ENCODE results near the gene GALNT7. TPM values are rescaled to one million over a fixed set of nuclear protein-coding genes. Genes with fewer than 3 reads are reported as not detected.

Gene GALNT7
- total RNA-seq, 4 donors from 2014 or later = 31.4 to 124 (median 105) TPM

DNA sequence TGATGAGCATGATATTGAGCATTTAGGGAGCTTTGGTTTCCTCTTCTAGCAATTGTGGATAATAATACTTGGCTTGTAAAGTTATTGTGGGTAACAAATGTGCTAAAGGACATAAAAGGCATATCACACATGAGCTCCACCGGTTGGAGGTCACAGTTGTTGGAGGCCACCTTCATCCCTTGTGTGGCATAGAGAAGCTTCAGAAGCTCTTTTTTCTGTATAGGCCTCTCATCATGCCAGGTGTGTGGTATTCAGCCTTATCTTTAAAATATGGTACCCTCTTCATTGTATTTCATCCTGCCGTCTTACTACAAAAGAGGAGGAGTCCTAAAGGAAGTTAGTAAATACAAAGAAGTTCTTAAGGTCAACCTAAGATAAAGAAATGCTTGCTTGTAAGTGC, 99.1 kb downstream of the GALNT7 start:
- in situ Hi-C loops (cut with MboI; ENCODE audit: low pct_ligation_motif_present in 1 of 4, low pct_unique_long_range_greater_than_20kb in 1 of 4, low sequenced_read_pairs in 3 of 4) = loop anchor here in 1 of 4 donors (25.0 kb wide), 1 partner anchor 255 kb away; no protein-coding TSS in a partner anchor

DNA sequence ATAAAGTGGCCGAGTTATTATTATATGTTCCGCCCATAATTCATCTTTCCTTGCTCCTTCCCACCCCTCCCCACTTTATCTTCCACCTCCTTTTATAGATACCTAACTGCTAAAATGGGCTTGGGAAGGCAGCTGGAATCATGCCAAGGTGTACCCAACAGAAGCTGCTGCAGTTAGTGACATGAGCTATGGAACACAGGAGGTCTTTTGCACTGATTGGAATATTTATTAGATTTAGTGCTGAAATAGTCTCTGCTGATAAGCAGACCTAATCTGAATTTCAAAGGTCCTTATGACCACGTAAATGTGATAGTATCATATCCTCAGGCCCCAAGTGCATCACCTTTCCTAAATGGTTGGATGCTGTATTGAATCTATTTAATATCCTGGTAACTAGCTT, 100.7 kb downstream of the GALNT7 start:
- WGBS, 2 donors (ENCODE audit: low coverage in 1 of 2) = 96 to 100% methylated on average over 3 of the region's 3 CpGs

More for the DNA sequence above, 99.1 kb downstream of the GALNT7 start:
- no peaks in the 10 kb centered on the region for H3K36me3 ChIP-seq
- TF ChIP-seq EP300 (IDR thresholded peaks at IDR 0.05; ENCODE audit: low read depth) (no peak), POLR2A (IDR thresholded peaks at IDR 0.05) (no peak), POLR2AphosphoS5 (IDR thresholded peaks at IDR 0.05) (no peak)
- TF ChIP-seq, protein P1, sequence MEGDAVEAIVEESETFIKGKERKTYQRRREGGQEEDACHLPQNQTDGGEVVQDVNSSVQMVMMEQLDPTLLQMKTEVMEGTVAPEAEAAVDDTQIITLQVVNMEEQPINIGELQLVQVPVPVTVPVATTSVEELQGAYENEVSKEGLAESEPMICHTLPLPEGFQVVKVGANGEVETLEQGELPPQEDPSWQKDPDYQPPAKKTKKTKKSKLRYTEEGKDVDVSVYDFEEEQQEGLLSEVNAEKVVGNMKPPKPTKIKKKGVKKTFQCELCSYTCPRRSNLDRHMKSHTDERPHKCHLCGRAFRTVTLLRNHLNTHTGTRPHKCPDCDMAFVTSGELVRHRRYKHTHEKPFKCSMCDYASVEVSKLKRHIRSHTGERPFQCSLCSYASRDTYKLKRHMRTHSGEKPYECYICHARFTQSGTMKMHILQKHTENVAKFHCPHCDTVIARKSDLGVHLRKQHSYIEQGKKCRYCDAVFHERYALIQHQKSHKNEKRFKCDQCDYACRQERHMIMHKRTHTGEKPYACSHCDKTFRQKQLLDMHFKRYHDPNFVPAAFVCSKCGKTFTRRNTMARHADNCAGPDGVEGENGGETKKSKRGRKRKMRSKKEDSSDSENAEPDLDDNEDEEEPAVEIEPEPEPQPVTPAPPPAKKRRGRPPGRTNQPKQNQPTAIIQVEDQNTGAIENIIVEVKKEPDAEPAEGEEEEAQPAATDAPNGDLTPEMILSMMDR (IDR thresholded peaks at IDR 0.05) = no peak
- no peak overlapping the region for H3K27ac ChIP-seq
- no peak overlapping the region for H3K4me3 ChIP-seq
- intact Hi-C loops (cut with DNase I; ENCODE audit: low total_unique reads) = no loop called here
- DNase-seq = no peak
- H3K27me3 ChIP-seq = no peaks in the 10 kb centered on the region
- peaks cover 0 to 34% (median 12%) of the 10 kb centered on the region in 4 donors for H3K4me1 ChIP-seq
- WGBS, 2 donors (ENCODE audit: low coverage in 1 of 2) = 87 to 88% methylated on average over 2 of the region's 2 CpGs
- no peaks in the 10 kb centered on the region for H3K9me3 ChIP-seq

DNA sequence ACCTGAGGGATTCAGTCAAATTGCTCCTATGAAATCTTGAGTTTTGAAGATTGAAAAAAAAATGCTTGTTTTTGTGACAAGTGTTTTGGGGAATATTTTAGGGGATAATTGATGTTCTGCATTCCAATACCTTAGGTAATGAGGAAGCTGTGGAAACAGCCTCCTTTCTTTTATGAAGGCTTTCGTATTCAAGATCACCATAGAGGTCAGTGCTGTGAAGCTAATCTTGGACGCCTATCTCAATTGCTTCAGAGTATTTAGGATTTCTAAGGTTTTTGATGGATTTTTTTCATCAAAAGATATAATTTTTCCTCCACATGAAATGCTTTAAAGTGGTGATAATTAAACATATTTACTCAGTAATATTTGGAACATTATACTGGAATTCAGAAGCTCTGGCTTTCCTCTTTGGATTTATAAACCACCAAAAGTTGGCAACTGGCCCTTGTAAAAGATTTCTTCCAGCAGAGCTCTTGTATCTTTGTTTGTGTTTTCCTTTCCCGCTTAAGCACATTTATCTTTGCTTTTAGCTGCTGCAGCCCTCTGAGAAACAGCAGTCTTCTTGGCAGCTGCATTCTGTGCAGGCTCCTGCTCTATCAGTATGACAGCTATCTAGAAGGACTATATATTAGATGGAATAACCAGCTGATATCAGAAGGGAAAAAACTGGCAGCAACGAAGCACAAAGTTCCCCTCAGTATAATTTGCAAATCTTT, 101.9 kb downstream of the GALNT7 start:
- intact Hi-C loops (cut with DNase I; ENCODE audit: low total_unique reads) = no loop called here
- TF ChIP-seq POLR2A (IDR thresholded peaks at IDR 0.05) (no peak), POLR2AphosphoS5 (IDR thresholded peaks at IDR 0.05) (no peak), EP300 (IDR thresholded peaks at IDR 0.05; ENCODE audit: low read depth) (no peak)
- TF ChIP-seq, protein P1 (IDR thresholded peaks at IDR 0.05) = no peak
- no peak for DNase-seq
- no peaks in the 10 kb centered on the region for H3K9me3 ChIP-seq
- 50 to 51% methylated on average over 3 to 4 of the region's 4 CpGs for WGBS, 2 donors (ENCODE audit: low coverage in 1 of 2)
- H3K4me3 ChIP-seq = no peak overlapping the region
- peaks cover 0 to 15% (median 9%) of the 10 kb centered on the region in 4 donors for H3K4me1 ChIP-seq
- no peak overlapping the region for H3K27ac ChIP-seq
- no peaks in the 10 kb centered on the region for H3K27me3 ChIP-seq
- H3K36me3 ChIP-seq = no peaks in the 10 kb centered on the region
- in situ Hi-C loops (cut with MboI; ENCODE audit: low pct_ligation_motif_present in 1 of 4, low pct_unique_long_range_greater_than_20kb in 1 of 4, low sequenced_read_pairs in 3 of 4) = loop anchor here in 1 of 4 donors (25.0 kb wide), 1 partner anchor 258 kb away; no protein-coding TSS in a partner anchor

More for the DNA sequence above, 100.7 kb downstream of the GALNT7 start:
- H3K4me1 ChIP-seq = peaks cover 0 to 25% (median 12%) of the 10 kb centered on the region in 4 donors
- H3K4me3 ChIP-seq = no peak overlapping the region
- intact Hi-C loops (cut with DNase I; ENCODE audit: low total_unique reads) (no loop called here), in situ Hi-C loops (cut with MboI; ENCODE audit: low pct_ligation_motif_present in 1 of 4, low pct_unique_long_range_greater_than_20kb in 1 of 4, low sequenced_read_pairs in 3 of 4) (loop anchor here in 1 of 4 donors (25.0 kb wide), 1 partner anchor 257 kb away; no protein-coding TSS in a partner anchor)
- DNase-seq = no peak
- no peaks in the 10 kb centered on the region for H3K36me3 ChIP-seq
- no peaks in the 10 kb centered on the region for H3K9me3 ChIP-seq
- no peaks in the 10 kb centered on the region for H3K27me3 ChIP-seq
- no peak overlapping the region for H3K27ac ChIP-seq
- TF ChIP-seq EP300 (IDR thresholded peaks at IDR 0.05; ENCODE audit: low read depth) = no peak

DNA sequence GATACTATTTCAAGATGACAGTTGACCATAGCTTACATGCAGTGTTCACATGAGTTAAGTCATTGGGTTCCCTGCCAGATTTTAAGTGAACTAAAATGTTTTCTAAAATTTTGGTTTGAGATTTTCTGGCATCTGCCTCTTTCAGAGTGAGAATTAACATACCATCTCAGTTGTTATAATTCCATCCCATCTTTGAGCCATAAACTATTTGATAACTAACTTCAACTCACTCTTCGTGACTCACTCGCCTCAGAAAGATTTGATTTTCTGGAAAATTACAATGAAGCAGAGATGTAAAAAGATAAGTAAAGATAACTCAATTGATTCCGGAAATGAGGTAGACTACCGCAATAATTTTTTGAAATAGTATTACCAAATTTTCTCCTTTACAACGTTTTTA, 103.7 kb downstream of the GALNT7 start:
- 85 to 89% methylated on average over 5 of the region's 5 CpGs for WGBS, 2 donors (ENCODE audit: low coverage in 1 of 2)
- no peaks in the 10 kb centered on the region for H3K36me3 ChIP-seq
- in situ Hi-C loops (cut with MboI; ENCODE audit: low pct_ligation_motif_present in 1 of 4, low pct_unique_long_range_greater_than_20kb in 1 of 4, low sequenced_read_pairs in 3 of 4) = loop anchor here in 1 of 4 donors (25.0 kb wide), 1 partner anchor 260 kb away; no protein-coding TSS in a partner anchor

More for the DNA sequence above, 103.7 kb downstream of the GALNT7 start:
- no peaks in the 10 kb centered on the region for H3K27me3 ChIP-seq
- H3K27ac ChIP-seq = no peak overlapping the region
- H3K4me1 ChIP-seq = peaks cover 0 to 15% (median 9%) of the 10 kb centered on the region in 4 donors
- H3K4me3 ChIP-seq = no peak overlapping the region
- no peak for DNase-seq
- intact Hi-C loops (cut with DNase I; ENCODE audit: low total_unique reads) = no loop called here
- no peaks in the 10 kb centered on the region for H3K9me3 ChIP-seq
- TF ChIP-seq POLR2AphosphoS5 (IDR thresholded peaks at IDR 0.05) = no peak
- TF ChIP-seq EP300 (IDR thresholded peaks at IDR 0.05; ENCODE audit: low read depth) = no peak
- TF ChIP-seq POLR2A (IDR thresholded peaks at IDR 0.05) = no peak
- TF ChIP-seq, protein P1 (IDR thresholded peaks at IDR 0.05) = no peak
